Measurements from ENCODE around the gene PLCL2.

PLCL2 gene

GRCh38 chr3:16896094-16896627 lies 11.4 kb downstream of the PLCL2 start:
- DNase-seq (ENCODE audit: low read depth), result no peak

GRCh38 chr3:16896820-16897219 lies 12.1 kb downstream of the PLCL2 start:
- DNase-seq (ENCODE audit: low read depth), result no peak

- no peak for DNase-seq (ENCODE audit: low read depth)
These were observed 12.6 kb downstream of the PLCL2 start for GRCh38 chr3:16897254-16897926.

GRCh38 chr3:16898595-16899395 lies 14.0 kb downstream of the PLCL2 start:
- DNase-seq (ENCODE audit: low read depth), result no peak

GRCh38 chr3:16899919-16900318 lies 15.2 kb downstream of the PLCL2 start:
- DNase-seq (ENCODE audit: low read depth), result no peak

- DNase-seq (ENCODE audit: low read depth), result no peak
These were observed 16.2 kb downstream of the PLCL2 start for GRCh38 chr3:16900779-16901440.

GRCh38 chr3:16904423-16905417 lies 20.0 kb downstream of the PLCL2 start:
- DNase-seq (ENCODE audit: low read depth), result no peak

GRCh38 chr3:16905704-16906103 lies 20.9 kb downstream of the PLCL2 start:
- no peak for DNase-seq (ENCODE audit: low read depth)

GRCh38 chr3:16906682-16907081 lies 21.9 kb downstream of the PLCL2 start:
- no peak for DNase-seq (ENCODE audit: low read depth)

GRCh38 chr3:16907243-16907642 lies 22.5 kb downstream of the PLCL2 start:
- DNase-seq (ENCODE audit: low read depth), result no peak

- no peak for DNase-seq (ENCODE audit: low read depth)
These were observed 23.5 kb downstream of the PLCL2 start for GRCh38 chr3:16908016-16908807.

GRCh38 chr3:16908896-16909295 lies 24.1 kb downstream of the PLCL2 start:
- DNase-seq (ENCODE audit: low read depth), result no peak

- no peak for DNase-seq (ENCODE audit: low read depth)
These were observed 25.0 kb downstream of the PLCL2 start for GRCh38 chr3:16909802-16910201.

- no peak for DNase-seq (ENCODE audit: low read depth)
These were observed 25.5 kb downstream of the PLCL2 start for GRCh38 chr3:16910207-16910606.

GRCh38 chr3:16911916-16912315 lies 27.2 kb downstream of the PLCL2 start:
- no peak for DNase-seq (ENCODE audit: low read depth)

GRCh38 chr3:16912400-16913263 lies 27.9 kb downstream of the PLCL2 start:
- DNase-seq (ENCODE audit: low read depth), result no peak

GRCh38 chr3:16913264-16913580 lies 28.5 kb downstream of the PLCL2 start:
- no peak for DNase-seq (ENCODE audit: low read depth)

GRCh38 chr3:16916840-16917239 lies 32.1 kb downstream of the PLCL2 start:
- no peak for DNase-seq (ENCODE audit: low read depth)

GRCh38 chr3:16917256-16917935 lies 32.6 kb downstream of the PLCL2 start:
- DNase-seq (ENCODE audit: low read depth), result no peak
